Inferior parietal cortex (tissue), 1 donor: ENCODE measurements around the gene SPATA33.
"Not testable (repeated sequence)": the region's sequence is repeated elsewhere in the genome, so short reads cannot be mapped to it uniquely, and the experiment has no call there.

ENCODE experiments used
- DNase-seq: peaks from one replicate; pipeline ENCODE4 v3.0.0-alpha.2; 2016; ENCODE audit errors: extremely low spot score

SPATA33 gene

GRCh38 chr16:89693931-89694783 lies 36.5 kb downstream of the SPATA33 start:
- DNase-seq = no peak

- DNase-seq = not testable (repeated sequence)
These were observed 37.1 kb downstream of the SPATA33 start for GRCh38 chr16:89694784-89695085.

- no peak for DNase-seq
These were observed 37.6 kb downstream of the SPATA33 start for GRCh38 chr16:89695086-89695874.

GRCh38 chr16:89695875-89696669 lies 38.4 kb downstream of the SPATA33 start:
- DNase-seq = no peak

- no peak for DNase-seq
These were observed 39.1 kb downstream of the SPATA33 start for GRCh38 chr16:89696670-89697128.

- DNase-seq = no peak
These were observed 39.6 kb downstream of the SPATA33 start for GRCh38 chr16:89697161-89697615.

GRCh38 chr16:89697616-89698331 lies 40.1 kb downstream of the SPATA33 start:
- DNase-seq = no peak

- not testable (repeated sequence) for DNase-seq
These were observed 41.1 kb downstream of the SPATA33 start for GRCh38 chr16:89698717-89699116.

GRCh38 chr16:89699629-89700099 lies 42.0 kb downstream of the SPATA33 start:
- DNase-seq = not testable (repeated sequence)

- DNase-seq = peak; percentile 99
These were observed 42.5 kb downstream of the SPATA33 start for GRCh38 chr16:89700100-89700648.

- DNase-seq = no peak
These were observed 43.2 kb downstream of the SPATA33 start for GRCh38 chr16:89700649-89701424.

- DNase-seq = peak; percentile 68
These were observed 44.1 kb downstream of the SPATA33 start, which contains the start of gene SPATA2L for GRCh38 chr16:89701425-89702406. Gene SPATA2L (minus strand): TSS chr16:89701705. CDS start chr16:89701232, 473 bp downstream.

- DNase-seq = no peak
These were observed 46.6 kb downstream of the SPATA33 start for GRCh38 chr16:89704281-89704680.

- no peak for DNase-seq
These were observed 47.4 kb downstream of the SPATA33 start for GRCh38 chr16:89705006-89705405.

GRCh38 chr16:89706518-89707260 lies 49.1 kb downstream of the SPATA33 start:
- no peak for DNase-seq

- no peak for DNase-seq
These were observed 50.1 kb downstream of the SPATA33 start for GRCh38 chr16:89707695-89708094.

GRCh38 chr16:89708481-89708931 lies 50.9 kb downstream of the SPATA33 start:
- DNase-seq = no peak

- DNase-seq = no peak
These were observed 51.5 kb downstream of the SPATA33 start for GRCh38 chr16:89709166-89709565.
